GM18858 (cell line): ENCODE measurements around the gene THBS3.
"Not testable (repeated sequence)": the region's sequence is repeated elsewhere in the genome, so short reads cannot be mapped to it uniquely, and the experiment has no call there.

Source experiments
- ATAC-seq: cut with Tn5 transposase; IDR thresholded peaks from one replicate; pipeline ENCODE4 v1.9.1; 2021; ENCODE audit not compliant: unreplicated experiment

Gene THBS3

GRCh38 chr1:155175281-155175926 lies 32.3 kb downstream of the THBS3 start:
- ATAC-seq: no peak

GRCh38 chr1:155174324-155175280 lies 33.1 kb downstream of the THBS3 start:
- ATAC-seq: no peak

GRCh38 chr1:155173478-155174323 lies 34.0 kb downstream of the THBS3 start, which contains the start of gene TRIM46:
Gene TRIM46, plus strand, starts transcription at chr1:155173849. Its CDS starts 118 bp downstream, at chr1:155173967.
- ATAC-seq: no peak

GRCh38 chr1:155172732-155173477 lies 34.8 kb downstream of the THBS3 start, which contains the start of gene KRTCAP2:
Gene KRTCAP2, minus strand, starts transcription at chr1:155173304. Its CDS starts 80 bp downstream, at chr1:155173224.
- peak; percentile 55 for ATAC-seq

- no peak for ATAC-seq
These were observed 35.6 kb downstream of the THBS3 start for GRCh38 chr1:155171836-155172731.

- ATAC-seq: no peak
These were observed 36.9 kb downstream of the THBS3 start for GRCh38 chr1:155170806-155171205.

- no peak for ATAC-seq
These were observed 37.5 kb downstream of the THBS3 start for GRCh38 chr1:155170101-155170785.

- ATAC-seq: no peak
These were observed 38.2 kb downstream of the THBS3 start for GRCh38 chr1:155169541-155169940.

- ATAC-seq: no peak
These were observed 39.1 kb downstream of the THBS3 start for GRCh38 chr1:155168456-155169210.

GRCh38 chr1:155168105-155168445 lies 39.6 kb downstream of the THBS3 start:
- not testable (repeated sequence) for ATAC-seq

- ATAC-seq: no peak
These were observed 40.3 kb downstream of the THBS3 start for GRCh38 chr1:155167166-155168104.

- no peak for ATAC-seq
These were observed 41.1 kb downstream of the THBS3 start for GRCh38 chr1:155166471-155167165.

- ATAC-seq: no peak
These were observed 41.6 kb downstream of the THBS3 start for GRCh38 chr1:155166051-155166470.

GRCh38 chr1:155164625-155165024 lies 43.1 kb downstream of the THBS3 start:
- not testable (repeated sequence) for ATAC-seq

- not testable (repeated sequence) for ATAC-seq
These were observed 43.9 kb downstream of the THBS3 start for GRCh38 chr1:155163785-155164184.

GRCh38 chr1:155162631-155163030 lies 45.1 kb downstream of the THBS3 start:
- not testable (repeated sequence) for ATAC-seq
